Endothelial cell of umbilical vein (primary cell): Measurements from ENCODE around the gene GGT5.

Experiments
- EZH2 ChIP-seq: IDR thresholded peaks from 2 replicates; pipeline ENCODE4 v1.6.1; 2012; ENCODE audit warnings: borderline replicate concordance, low read depth, mild to moderate bottlenecking, moderate library complexity, low read length, inconsistent platforms; ENCODE audit not compliant: severe bottlenecking
- GATA2 ChIP-seq: IDR thresholded peaks from 2 replicates; pipeline ENCODE4 v1.7.0; 2011; ENCODE audit warnings: low read depth, mild to moderate bottlenecking, moderate library complexity, mixed read lengths, low read length; ENCODE audit not compliant: insufficient read length, insufficient read depth
- MYC ChIP-seq: IDR thresholded peaks from one replicate; pipeline ENCODE4 v1.6.1; 2011; ENCODE audit warnings: mild to moderate bottlenecking, low read depth, low read length
- POLR2AphosphoS5 ChIP-seq: IDR thresholded peaks from 2 replicates; pipeline ENCODE4 v1.6.1; 2012; ENCODE audit warnings: low read depth, mild to moderate bottlenecking, control low read depth, low read length, moderate library complexity; ENCODE audit not compliant: insufficient read depth
- TF ChIP-seq, protein P1 (sequence below), 2 donors: IDR thresholded peaks; 1 replicate in 1 of 2; 2 replicates in 1 of 2; pipeline ENCODE4 v1.5.1; 2011; ENCODE audit warnings: low read length in 2 of 2, mild to moderate bottlenecking in 2 of 2, moderate library complexity in 2 of 2, control low read depth in 1 of 2, inconsistent platforms in 1 of 2, low read depth in 1 of 2; ENCODE audit not compliant: insufficient read depth in 1 of 2; ENCODE audit errors: extremely low read depth in 1 of 2
- TF ChIP-seq, protein P2 (sequence below): IDR thresholded peaks from 2 replicates; pipeline ENCODE4 v1.6.1; 2011; ENCODE audit not compliant: insufficient read depth, insufficient read length

DNA sequence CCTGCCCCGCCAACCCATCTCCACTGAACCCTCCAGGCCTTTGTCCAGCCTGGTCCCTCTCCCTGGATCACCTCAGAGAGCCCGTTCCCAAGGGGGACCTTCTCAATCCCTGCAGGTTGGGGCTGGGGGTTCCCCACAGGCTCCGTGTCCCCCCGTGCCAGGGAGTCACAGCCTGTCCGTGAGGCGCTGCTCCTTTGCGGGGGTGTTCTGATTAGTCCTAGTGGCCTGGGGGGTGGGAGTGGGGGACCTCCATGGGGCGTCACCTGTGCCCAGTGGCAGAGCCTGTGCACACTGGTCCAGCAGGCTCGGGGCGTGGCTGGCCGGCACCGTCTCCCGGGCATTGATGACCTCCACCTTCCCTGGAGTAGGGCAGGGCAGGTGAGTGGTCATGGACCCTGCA, 11.6 kb downstream of the GGT5 start:
- TF ChIP-seq, protein P1, sequence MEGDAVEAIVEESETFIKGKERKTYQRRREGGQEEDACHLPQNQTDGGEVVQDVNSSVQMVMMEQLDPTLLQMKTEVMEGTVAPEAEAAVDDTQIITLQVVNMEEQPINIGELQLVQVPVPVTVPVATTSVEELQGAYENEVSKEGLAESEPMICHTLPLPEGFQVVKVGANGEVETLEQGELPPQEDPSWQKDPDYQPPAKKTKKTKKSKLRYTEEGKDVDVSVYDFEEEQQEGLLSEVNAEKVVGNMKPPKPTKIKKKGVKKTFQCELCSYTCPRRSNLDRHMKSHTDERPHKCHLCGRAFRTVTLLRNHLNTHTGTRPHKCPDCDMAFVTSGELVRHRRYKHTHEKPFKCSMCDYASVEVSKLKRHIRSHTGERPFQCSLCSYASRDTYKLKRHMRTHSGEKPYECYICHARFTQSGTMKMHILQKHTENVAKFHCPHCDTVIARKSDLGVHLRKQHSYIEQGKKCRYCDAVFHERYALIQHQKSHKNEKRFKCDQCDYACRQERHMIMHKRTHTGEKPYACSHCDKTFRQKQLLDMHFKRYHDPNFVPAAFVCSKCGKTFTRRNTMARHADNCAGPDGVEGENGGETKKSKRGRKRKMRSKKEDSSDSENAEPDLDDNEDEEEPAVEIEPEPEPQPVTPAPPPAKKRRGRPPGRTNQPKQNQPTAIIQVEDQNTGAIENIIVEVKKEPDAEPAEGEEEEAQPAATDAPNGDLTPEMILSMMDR (IDR thresholded peaks at IDR 0.05; ENCODE audit: extremely low read depth in 1 of 2, insufficient read depth in 1 of 2, low read depth in 1 of 2, low read length in 2 of 2) = no peak
- TF ChIP-seq EZH2 (no peak), POLR2AphosphoS5 (no peak), MYC (no peak), GATA2 (no peak)
- TF ChIP-seq, protein P2, sequence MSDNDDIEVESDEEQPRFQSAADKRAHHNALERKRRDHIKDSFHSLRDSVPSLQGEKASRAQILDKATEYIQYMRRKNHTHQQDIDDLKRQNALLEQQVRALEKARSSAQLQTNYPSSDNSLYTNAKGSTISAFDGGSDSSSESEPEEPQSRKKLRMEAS = no peak
